Measurements from ENCODE around the gene IFT80. TPM values are rescaled to one million over a fixed set of nuclear protein-coding genes. Genes with fewer than 3 reads are reported as not detected.

The IFT80 gene
- total and polyA plus RNA-seq, 2 of the 4 experiments (the other 2 are of a cell fraction), result 15.2 to 16.8 TPM

DNA sequence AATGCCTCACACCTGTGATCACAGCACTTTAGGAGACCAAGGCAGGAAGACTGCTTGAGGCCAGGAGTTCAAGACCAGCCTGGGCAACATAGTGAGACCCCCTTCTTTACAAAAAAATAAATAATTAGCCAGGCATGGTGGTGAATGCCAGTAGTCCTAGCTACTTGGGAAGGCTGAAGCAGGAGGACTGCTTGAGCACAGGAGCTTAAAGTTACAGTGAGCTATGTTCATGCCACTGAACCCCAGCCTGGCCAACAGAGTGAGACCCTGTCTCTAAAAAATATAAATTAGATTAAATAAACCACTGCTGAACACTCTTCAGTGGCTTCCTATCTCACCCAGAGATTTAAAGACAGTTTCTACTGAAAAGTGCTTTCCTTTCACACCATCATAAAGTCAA lies 6.2 kb downstream of the IFT80 start:
- no peak overlapping the region for H2AK5ac ChIP-seq (ENCODE audit: low read depth, low read length)
- H3K4ac ChIP-seq (ENCODE audit: low read depth, low read length), result no peak overlapping the region
- H3K23ac ChIP-seq (ENCODE audit: low read depth, low read length), result no peak overlapping the region; the same call in 1 of the 2 replicates
- CTCF ChIA-PET, result no interaction called here
- no peak overlapping the region for H2BK20ac ChIP-seq (ENCODE audit: low read depth, low read length)
- H3K9me1 ChIP-seq (ENCODE audit: insufficient read depth, low read length), result no peaks in the 10 kb centered on the region; the same call in 1 of the 2 replicates
- H3K27me3 ChIP-seq (ENCODE audit: control insufficient read depth, insufficient read depth, low read length), result no peaks in the 10 kb centered on the region
- H2AFZ ChIP-seq (replicated peaks; ENCODE audit: low read length, poor library complexity), result no peak overlapping the region
- H2BK120ac ChIP-seq (ENCODE audit: low read depth, low read length), result no peak overlapping the region
- H3K9me3 ChIP-seq (ENCODE audit: control insufficient read depth, insufficient read depth, low read length), result no peaks in the 10 kb centered on the region
- no peak overlapping the region for H3K4me3 ChIP-seq (ENCODE audit: insufficient read depth, low read depth, low read length)
- no peak overlapping the region for H3K4me2 ChIP-seq (ENCODE audit: low read depth, low read length)
- H4K8ac ChIP-seq (ENCODE audit: low read depth in 2 of 2, low read length in 2 of 2), result no peak overlapping the region
- peaks cover 15 to 30% of the 10 kb centered on the region in 2 experiments for H3K79me1 ChIP-seq (ENCODE audit: low read depth in 1 of 2, low read length in 2 of 2)
- no peak overlapping the region for H2AK9ac ChIP-seq (replicated peaks; ENCODE audit: low read depth, low read length, poor library complexity)
- no peak overlapping the region for H3K18ac ChIP-seq (ENCODE audit: low read depth, low read length)
- no peaks in the 10 kb centered on the region for H3K36me3 ChIP-seq (ENCODE audit: control insufficient read depth, insufficient read depth, low read length)
- H4K5ac ChIP-seq (ENCODE audit: low read depth, low read length), result no peak overlapping the region
- no peak overlapping the region for H3K9ac ChIP-seq (ENCODE audit: low read depth, low read length)
- H4K20me1 ChIP-seq (ENCODE audit: insufficient read depth, low read length), result no peaks in the 10 kb centered on the region; the same call in 1 of the 2 replicates
- in situ Hi-C loops (cut with MboI; ENCODE audit: low sequenced_read_pairs), result no loop called here
- ATAC-seq (ENCODE audit: low read depth) (no peak), DNase-seq (no peak)
- intact Hi-C loops (cut with micrococcal nuclease), result no loop called here
- POLR2A ChIA-PET (ENCODE audit: unreplicated experiment), result no interaction called here
- H4K91ac ChIP-seq (ENCODE audit: insufficient read depth, low read depth, low read length), result no peak overlapping the region
- no peak overlapping the region for H2BK15ac ChIP-seq (ENCODE audit: low read depth, low read length)
- H3K4me1 ChIP-seq (ENCODE audit: control insufficient read depth, insufficient read depth, low read length), result peaks cover 3% of the 10 kb centered on the region; the same call in 1 of the 2 replicates
- H3K14ac ChIP-seq (replicated peaks; ENCODE audit: low read depth, low read length), result no peak overlapping the region
- TF ChIP-seq SMC3 (IDR thresholded peaks at IDR 0.05; ENCODE audit: low read depth, low read length) (no peak), POLR2A (IDR thresholded peaks at IDR 0.05; ENCODE audit: low read depth, low read length) (no peak)
- TF ChIP-seq, protein P1, sequence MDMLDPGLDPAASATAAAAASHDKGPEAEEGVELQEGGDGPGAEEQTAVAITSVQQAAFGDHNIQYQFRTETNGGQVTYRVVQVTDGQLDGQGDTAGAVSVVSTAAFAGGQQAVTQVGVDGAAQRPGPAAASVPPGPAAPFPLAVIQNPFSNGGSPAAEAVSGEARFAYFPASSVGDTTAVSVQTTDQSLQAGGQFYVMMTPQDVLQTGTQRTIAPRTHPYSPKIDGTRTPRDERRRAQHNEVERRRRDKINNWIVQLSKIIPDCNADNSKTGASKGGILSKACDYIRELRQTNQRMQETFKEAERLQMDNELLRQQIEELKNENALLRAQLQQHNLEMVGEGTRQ (IDR thresholded peaks at IDR 0.05; ENCODE audit: low read depth, low read length), result no peak
- no peak overlapping the region for H2BK5ac ChIP-seq (ENCODE audit: low read depth, low read length, poor library complexity, severe bottlenecking)
- H3K56ac ChIP-seq (ENCODE audit: extremely low read depth, insufficient read depth, low read length), result no peak overlapping the region
- no peak overlapping the region for H3K27ac ChIP-seq (ENCODE audit: insufficient read depth, low read length)
- dilution Hi-C loops (cut with HindIII; ENCODE audit: low sequenced_read_pairs, unreplicated experiment), result no loop called here
- no TSS peak for BruUV-seq (replicated peaks)
